ENCODE measurements around the gene SSH3.

The SSH3 gene

GRCh38 chr11:67309166-67309565 lies 5.8 kb downstream of the SSH3 start:
- no peak for TF ChIP-seq CTCF (IDR thresholded peaks at IDR 0.05; ENCODE audit: extremely low read depth, missing control alignments)
- no peak for DNase-seq (ENCODE audit: low spot score)

GRCh38 chr11:67309661-67310061 lies 6.3 kb downstream of the SSH3 start:
- TF ChIP-seq CTCF (IDR thresholded peaks at IDR 0.05; ENCODE audit: extremely low read depth, missing control alignments), result no peak
- DNase-seq (ENCODE audit: low spot score), result no peak

- DNase-seq (ENCODE audit: low spot score), result no peak
- no peak for TF ChIP-seq CTCF (IDR thresholded peaks at IDR 0.05; ENCODE audit: extremely low read depth, missing control alignments)
These were observed 7.1 kb downstream of the SSH3 start for GRCh38 chr11:67310246-67311050.

GRCh38 chr11:67311051-67311555 lies 7.8 kb downstream of the SSH3 start:
- DNase-seq (ENCODE audit: low spot score), result no peak

GRCh38 chr11:67311556-67312082 lies 8.3 kb downstream of the SSH3 start:
- no peak for DNase-seq (ENCODE audit: low spot score)
- no peak for TF ChIP-seq CTCF (IDR thresholded peaks at IDR 0.05; ENCODE audit: extremely low read depth, missing control alignments)

More at GRCh38 chr11:67311051-67311555, 7.8 kb downstream of the SSH3 start:
- no peak for TF ChIP-seq CTCF (IDR thresholded peaks at IDR 0.05; ENCODE audit: extremely low read depth, missing control alignments)

- DNase-seq (ENCODE audit: low spot score), result no peak
- TF ChIP-seq CTCF (IDR thresholded peaks at IDR 0.05; ENCODE audit: extremely low read depth, missing control alignments), result no peak
These were observed 9.1 kb downstream of the SSH3 start for GRCh38 chr11:67312187-67313021.
